ENCODE results near the gene POLR1H.

The POLR1H gene

DNA sequence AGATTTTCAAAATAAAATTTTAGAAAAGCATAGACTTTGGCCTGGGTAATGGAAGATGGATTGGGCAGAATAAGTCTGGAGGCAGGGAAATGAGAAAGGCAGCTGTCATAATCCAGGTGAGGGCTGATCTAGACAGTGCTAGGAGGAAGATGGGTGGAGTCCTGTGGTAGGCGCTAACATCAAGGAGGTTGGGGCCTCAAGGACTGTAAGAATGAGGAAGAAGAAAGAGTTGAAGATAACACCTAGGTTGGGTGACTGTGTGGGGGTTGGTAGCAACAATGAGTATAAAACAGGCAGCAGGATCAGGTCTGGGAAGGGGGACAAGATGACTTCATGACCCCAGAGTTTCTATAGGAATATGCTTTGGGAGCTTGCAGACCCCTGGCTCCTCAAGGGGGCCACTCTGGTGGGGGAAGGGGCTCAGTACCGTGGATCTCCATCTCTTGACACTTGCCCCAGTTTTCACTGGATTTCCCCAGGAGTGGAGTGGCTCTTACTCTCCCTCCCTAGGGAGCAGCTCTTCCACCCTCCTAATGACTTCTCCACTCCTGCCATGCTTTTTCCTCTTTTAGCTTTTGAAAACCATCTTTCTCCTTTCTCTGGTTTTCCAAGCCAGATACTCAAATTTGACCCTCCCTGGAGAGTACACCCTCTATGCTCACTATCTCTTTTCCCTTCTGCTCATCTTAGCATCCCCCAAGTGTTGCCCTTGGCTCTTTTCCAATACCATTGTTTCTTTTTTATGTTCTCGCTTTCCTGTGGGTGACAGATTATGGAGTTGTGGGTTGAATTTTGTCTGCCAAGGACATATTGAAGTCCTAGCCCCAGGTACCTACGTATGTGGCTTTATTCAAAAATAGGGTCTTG lies 37.1 kb downstream of the POLR1H start:
- DNase-seq, result no peak

DNA sequence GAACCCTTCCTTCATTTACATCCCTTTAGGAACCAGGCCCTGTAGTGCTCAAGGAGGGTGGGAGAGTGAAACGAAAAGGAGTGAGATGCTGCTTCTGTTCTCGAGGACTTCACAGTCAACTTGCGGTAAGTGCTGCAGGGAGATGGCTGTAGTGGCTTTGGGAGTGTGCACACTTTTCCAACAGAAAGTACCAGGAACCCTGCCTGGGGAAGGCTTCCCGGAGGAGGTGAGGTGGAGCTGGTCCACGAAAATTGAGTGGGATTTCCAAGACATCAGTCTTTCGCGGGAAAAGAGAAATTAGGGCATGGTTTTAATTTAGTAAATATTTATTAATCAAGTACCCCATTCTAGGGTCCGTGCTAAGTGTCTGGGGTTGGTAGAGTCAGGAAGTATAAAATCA lies 39.1 kb downstream of the POLR1H start:
- DNase-seq, result no peak

DNA sequence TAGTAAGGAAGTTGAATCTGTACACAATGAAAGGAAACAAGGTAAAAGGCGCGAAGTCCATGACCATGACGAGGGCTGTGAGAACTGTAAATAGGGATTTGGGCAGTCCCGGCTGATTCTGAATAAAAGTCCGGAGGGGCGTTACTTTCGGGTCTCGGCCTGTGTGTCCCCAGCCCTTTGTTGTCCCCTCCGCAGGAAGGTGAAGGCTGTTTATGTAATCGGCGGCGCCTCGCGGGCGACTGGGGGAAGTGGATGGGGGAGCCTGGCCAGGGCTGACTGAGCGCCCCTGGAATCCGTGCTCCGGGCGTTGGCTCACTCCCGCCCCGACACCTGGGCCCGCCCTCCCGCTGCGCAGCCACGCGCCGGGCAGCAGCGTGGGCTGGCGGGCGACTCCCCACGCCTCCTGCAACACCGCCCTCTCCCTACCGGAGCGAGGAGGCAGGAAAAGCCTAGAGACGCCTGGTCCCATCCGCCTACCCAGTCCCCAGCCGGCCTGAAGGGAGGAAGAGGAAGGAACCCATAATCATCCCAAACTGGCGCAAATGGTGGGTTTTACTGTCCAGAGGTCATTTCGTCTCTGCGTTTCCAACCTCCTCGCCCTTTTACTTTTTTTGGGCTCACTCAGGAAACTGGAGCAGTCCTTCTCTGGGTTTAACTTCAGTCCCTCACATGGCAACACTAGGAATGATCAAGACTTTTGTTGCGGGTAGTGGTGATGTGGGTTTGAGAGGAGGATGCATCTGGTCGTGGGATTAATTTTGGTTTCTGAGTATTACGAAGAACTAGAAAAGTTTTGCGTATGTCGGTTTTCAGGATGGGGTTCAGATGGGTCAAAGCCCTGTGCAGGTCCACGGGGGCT lies 39.7 kb downstream of the POLR1H start:
- DNase-seq, result peak; percentile 72

DNA sequence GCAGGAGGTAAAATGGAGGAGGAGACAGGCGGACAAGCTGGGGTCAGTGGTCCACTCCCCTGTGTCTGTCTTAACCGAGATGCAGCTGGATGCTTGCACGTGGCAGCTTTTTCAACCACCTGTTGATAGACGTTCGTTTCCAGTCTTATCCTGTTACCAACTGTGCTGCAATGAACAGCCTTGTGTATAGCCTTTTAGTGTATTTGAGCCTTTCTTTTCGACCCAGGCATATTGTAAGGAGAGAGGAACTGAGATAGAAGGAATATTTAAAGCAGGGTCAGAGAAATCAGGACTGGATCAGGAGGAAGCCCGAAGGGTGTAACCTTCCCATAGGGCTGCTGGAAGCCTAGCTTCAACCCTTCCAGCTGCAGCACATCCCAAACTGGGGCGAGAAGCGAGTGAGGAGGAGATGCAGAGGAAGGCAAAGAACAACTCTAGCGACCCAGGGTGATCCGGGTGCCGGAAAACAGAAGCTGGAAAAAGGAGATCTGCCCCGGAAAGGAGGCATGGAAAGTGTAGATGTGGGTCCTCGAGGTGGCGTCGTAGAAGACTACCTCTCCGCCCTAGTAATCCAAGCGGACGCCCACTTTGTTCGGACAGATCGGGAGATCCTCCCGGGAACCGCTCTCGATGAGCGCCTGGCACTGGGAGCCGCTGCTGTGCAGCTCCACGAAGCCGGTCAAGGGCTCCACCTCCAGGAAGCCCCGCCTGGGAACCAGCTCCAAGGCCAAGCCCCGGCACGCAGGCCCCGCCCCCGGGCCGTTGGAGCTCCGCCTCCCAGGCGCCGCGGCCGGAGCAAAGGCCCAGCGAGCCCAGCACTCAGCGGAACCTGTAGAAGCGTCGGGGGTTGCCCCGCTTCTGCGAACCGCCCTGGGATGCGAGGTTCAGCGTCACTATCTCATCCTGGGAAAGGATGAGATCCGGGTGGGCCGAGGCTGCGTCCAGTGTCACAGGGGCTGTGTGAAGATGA lies 40.7 kb downstream of the POLR1H start:
- peak; percentile 90 for DNase-seq

DNA sequence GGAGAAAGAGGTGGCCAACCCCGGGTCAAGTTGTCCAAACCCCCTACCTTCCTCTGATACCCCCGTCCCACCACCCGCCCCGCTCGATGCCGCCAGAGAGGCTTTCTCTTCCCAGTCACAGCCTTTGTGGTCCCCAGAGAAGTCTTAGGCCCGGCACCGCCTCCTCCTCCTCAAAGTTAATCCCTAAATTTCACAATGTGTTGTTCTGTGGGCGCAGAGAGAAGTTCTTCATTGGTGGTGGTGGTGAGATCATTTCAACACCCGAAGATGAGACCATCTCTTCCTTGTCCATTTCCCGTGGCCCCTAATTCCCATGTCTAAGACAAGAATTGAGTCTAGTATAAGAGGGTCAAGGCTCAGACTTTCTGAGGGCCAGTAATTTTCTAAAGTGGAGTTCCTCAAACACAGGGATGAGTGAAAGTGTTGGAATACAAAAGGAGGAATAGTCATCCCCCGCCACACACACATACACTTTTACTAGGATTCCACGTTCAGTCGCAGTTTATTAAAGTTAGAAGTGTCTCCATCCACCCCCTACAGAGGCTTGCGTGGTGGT lies 41.4 kb downstream of the POLR1H start:
- DNase-seq, result no peak

DNA sequence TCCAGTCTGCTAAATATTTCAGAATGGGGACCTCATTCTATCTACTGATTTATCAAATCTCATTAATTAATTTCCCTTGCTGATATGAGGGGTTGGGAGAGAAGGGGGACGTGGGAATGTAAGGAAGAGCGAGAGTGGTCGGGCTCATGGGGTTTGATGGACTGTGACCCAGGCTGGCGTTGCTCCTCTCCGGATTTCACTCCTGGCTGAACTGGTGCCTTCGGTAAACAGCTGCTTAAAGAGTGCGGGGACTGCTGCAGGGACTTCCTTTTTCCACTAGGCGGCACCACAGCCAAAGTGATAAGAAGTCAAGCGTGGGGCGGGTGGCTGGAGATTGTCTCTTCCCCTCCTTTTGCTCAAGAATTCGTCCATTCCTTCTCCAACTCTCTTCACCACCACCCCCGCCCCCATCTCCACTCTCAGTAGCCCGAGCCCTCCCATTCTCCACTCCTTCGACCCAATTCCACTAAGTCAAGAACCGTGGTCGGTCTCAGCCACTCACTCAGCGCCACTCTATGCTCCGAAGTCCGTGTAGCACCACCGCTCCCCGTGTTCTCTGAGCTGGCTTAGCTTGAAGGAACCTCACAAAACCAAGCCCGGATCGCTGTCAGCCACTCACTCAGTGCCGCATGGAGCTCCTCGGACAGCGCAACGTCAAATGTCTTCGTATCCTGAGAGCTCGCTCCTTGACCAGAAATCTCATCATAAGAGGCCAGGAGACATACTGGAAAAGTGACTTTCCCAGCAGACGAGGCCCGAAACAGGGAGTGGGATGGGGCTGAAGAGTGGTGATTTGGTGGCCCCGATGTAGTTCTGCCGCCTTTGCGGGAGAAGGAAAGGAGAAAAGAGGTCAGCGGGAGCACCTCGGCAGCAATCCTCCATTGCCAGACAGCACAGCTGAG lies 42.2 kb downstream of the POLR1H start:
- peak; percentile 92 for DNase-seq

DNA sequence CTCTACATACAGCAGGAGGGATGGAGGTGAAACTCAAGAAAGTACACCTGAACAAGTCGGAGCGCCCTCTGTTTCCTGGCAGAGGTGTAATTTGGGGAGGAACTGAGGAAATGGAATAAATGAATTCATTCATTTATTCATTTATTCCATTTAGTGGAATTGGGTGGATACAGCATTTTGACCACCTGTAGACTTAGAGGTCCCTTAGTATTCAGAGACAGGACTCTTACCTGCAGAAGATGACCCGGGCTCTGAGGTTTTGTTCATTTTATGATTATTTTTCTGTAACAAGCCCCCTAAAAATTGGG lies 42.8 kb downstream of the POLR1H start:
- no peak for DNase-seq

DNA sequence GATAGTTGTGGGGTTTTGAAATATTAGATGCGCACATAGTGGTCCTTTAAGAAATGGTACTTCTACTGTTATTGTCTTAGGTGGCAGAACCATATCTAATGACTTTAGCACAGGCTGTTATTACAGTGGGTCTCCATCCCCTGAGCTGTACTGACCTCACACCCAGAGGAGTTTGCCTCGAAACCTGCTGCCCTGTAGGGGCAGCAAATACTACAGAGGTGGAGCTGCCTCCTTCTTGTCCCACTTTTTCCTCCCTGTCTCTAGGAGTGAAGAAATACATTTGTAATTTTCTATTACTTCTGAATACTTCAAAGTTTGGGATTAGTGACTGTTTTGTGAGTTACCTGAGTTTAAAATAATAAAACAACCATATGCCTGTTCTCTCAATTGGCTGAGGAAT lies 43.6 kb downstream of the POLR1H start:
- DNase-seq, result no peak

DNA sequence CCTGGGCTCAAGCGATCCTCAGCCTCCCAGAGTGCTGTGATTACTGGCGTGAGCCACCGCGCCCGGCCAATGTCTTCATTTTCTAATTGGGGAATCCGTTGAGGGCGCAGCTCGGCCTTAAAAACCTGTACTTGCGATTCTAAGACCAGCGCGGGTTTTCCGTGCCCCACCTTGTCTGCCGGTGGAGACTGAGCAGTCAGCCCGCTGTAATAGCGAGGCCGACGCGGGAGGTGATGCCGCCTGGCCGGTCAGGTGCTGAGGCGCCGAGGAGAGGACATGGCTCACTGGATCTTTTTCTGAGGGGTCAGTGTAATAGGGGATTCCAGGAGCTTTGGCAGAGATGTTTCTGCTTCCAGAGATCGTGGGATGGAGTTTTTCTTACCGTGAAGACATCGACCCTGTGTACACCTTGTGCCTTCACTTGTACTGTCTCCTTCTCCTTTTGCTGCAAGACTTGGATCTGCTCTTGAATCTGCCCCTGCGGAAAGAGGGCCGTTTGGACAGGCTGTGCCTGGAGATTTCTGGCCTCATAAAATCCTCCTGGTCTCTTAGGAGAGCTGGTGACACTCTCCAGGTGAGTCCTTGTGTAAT lies 50.3 kb downstream of the POLR1H start:
- no peak for DNase-seq

DNA sequence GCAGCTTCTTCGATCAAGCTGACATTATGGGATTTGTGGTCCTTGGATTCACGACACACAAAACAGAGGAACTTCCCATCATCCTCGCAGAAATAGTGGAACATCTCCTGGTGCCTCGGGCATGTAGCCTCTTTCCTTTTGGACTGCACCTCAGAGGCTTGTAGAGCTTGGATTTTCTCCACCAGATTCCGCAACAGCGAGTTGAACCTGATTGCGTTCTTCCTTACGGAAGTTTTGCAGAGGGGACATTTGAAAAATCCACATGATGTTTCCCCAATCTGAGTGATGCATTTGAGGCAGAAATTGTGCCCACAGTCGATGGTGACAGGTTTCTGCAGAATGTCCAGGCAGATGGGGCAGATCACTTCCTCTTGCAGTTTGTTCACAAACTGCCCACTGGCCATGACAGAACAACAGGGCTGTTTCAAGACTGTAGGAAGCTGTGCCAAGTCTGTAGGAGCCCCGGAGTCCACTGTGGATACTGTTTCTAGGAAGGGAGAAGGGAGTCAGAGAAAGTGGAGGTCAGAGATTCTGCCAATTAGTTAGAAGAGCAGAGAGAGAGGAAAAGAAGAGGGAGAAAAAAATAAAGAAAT lies 51.4 kb downstream of the POLR1H start:
- no peak for DNase-seq

DNA sequence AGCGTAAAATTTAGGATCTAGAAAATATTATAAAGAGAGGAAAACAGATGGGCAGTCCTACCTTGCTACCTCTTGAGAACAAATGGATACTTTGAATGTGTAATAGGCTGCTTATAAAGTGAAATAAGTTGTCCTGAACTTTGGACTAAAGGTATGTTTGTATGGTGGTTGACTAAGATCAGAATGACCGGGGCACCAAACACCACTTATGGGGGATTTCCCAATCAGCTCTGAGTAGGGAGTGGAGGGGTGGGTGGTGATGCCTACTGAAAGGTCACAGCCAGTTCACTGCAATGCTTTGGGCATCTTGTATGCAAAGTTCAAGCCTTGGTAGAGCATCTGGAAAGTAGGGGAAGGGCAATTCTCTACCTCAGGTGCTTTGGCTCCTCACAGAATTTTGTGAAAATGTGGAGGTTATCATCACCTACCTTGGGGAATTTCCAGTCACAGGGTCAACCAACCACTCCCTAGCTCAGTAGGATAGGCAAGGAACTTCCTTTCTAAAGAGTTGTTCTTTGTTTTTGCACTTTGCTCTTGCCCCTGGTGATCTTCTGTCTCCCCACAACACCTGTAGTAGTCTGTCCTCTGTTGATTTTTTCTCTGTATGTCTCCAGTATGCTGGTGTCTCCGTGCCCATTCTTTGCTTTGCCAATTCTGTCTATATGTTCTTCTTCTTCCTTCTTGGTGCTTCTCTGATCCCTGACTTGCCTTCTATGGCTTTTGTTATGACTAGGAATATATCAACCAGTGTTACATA lies 52.1 kb downstream of the POLR1H start, which contains the start of gene TRIM31:
Gene TRIM31 (minus strand): TSS at position 88 of the 757 bp plus-strand sequence. CDS start 285 bp downstream, outside the sequence.
- no peak for DNase-seq

DNA sequence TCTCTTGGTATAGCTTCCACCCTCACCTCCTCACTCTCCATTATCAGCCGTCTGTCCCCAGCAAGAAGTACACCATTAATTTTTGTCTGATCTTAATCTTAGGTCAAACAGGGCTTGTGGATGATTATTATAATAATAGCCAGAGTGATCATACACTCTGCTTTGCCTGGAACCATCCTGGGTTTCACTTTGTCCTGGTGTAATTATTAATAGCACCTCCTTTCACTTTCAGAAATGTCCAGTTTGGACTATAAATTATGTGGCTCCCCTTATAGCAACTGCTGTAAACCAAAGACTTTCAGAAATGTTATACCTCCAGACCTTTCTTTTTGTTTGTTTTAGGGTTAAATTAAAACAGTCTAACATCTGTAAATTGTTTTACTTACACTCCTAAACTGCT lies 52.8 kb downstream of the POLR1H start:
- no peak for DNase-seq

Data from activated effector memory CD4-positive, alpha-beta T cell treated with anti-CD3 and anti-CD28 coated beads, Interleukin-2, amount 50 U/mL, for 16 hours (primary cell).